Measurements from ENCODE around the gene ZNF276. TPM values are rescaled to one million over a fixed set of nuclear protein-coding genes. Genes with fewer than 3 reads are reported as not detected.

Gene ZNF276
- total RNA-seq, 1 donor from 2014 or later, result 28.0 TPM

DNA sequence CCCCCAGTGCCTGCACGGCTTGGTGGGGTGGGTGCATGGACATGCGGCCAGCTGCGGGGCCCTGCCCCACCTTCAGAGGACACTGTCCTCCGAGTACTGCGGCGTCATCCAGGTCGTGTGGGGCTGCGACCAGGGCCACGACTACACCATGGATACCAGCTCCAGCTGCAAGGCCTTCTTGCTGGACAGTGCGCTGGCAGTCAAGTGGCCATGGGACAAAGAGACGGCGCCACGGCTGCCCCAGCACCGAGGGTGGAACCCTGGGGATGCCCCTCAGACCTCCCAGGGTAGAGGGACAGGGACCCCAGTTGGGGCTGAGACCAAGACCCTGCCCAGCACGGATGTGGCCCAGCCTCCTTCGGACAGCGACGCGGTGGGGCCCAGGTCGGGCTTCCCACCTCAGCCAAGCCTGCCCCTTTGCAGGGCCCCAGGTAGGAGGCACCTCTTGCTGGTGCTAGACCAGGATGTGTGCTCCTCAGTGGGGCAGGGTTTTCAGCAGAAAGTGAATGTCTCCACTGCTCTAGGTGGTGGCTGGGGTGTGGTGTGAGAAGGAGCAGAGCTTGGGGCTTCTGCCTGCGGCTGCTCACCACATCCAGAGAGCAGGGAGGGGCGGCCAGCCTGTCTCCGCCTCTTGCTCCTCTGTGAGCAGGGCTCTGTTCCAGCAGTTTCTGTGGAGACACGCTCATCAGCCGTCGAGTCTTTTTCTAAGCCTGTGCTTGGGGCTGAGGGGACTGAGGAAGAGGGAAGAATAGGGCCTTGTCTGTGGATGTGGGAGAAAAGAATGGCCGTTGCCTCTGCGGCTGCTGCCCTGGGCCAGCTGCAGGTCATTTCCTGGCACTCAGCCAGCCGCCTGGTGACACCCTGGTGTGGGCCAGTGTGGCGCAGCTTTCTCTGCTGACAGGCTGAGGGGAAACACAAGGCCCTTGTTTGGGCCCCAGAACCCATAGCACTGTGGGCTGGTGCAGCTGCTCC lies 2.2 kb downstream of the ZNF276 start:
- no peak for DNase-seq (ENCODE audit: extremely low spot score, unreplicated experiment)
- TF ChIP-seq, protein P1, sequence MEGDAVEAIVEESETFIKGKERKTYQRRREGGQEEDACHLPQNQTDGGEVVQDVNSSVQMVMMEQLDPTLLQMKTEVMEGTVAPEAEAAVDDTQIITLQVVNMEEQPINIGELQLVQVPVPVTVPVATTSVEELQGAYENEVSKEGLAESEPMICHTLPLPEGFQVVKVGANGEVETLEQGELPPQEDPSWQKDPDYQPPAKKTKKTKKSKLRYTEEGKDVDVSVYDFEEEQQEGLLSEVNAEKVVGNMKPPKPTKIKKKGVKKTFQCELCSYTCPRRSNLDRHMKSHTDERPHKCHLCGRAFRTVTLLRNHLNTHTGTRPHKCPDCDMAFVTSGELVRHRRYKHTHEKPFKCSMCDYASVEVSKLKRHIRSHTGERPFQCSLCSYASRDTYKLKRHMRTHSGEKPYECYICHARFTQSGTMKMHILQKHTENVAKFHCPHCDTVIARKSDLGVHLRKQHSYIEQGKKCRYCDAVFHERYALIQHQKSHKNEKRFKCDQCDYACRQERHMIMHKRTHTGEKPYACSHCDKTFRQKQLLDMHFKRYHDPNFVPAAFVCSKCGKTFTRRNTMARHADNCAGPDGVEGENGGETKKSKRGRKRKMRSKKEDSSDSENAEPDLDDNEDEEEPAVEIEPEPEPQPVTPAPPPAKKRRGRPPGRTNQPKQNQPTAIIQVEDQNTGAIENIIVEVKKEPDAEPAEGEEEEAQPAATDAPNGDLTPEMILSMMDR (conservative IDR thresholded peaks at IDR 0.05), result no peak
- Mint-ChIP-seq H3K27me3 (no peaks in the 10 kb centered on the region), H3K4me1 (ENCODE audit: unreplicated experiment) (peaks cover 12% of the 10 kb centered on the region), H3K36me3 (peaks cover 7% of the 10 kb centered on the region), H3K9me3 (no peaks in the 10 kb centered on the region), H3K4me3 (peak overlapping the region; percentile 79), H3K27ac (no peak overlapping the region)

DNA sequence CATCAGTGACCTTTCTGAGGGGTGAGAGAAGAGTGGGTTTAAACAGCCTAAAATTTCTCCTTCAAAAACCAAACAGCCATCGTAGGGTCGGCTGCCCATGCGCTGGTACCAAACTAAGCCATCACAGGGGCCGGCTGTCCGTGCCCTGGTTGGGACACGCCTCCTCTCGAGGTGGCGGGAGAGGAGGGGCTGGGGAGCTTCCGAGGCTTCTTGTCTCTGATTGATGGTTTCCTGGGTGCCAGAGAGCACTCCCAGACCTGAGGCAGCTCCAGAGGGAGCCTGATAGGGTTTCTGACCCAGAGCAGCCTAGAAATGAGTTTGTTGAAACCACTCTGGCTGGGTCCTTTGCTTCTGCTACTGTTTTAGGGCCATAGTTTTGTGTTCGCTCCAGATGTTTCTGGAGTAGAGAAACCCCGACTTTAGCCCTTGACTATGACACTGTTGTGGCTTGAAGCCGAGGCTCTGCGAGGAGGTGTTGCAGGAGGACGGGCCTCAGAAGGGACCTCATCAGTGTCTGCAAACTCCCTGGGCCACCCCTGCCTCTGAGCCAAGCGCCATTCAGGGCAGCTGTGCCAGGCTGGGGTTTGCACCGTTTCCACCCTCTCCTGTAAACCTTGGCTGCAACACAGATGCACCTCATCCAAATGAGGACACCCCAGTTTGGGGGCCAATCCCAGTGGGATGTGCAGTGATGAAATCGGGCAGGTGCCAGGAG lies 6.2 kb downstream of the ZNF276 start:
- DNase-seq (ENCODE audit: extremely low spot score, unreplicated experiment), result no peak
- no peak overlapping the region for H3K27ac Mint-ChIP-seq

DNA sequence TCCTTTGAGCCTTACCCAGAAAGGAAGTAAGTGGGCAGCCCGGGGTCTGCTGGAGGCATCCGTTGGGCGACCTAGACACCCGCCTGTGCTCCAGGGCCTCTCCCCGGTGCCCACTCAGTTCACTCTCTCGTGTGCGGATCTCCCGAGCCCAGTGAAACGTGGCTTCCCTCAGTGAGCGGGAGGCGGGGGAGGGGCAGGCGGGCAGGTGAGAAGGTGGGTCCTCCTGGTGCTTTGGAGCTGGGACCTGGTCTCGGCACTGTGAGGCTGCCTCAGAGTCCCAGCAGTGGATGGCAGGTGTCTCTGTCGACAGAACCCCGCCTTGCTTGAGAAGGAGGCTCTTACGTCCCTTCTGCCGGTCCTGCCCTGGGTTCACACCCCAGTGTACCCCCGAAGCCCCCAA lies 8.0 kb downstream of the ZNF276 start:
- Mint-ChIP-seq H3K4me3 (no peak overlapping the region), H3K36me3 (peaks cover 16% of the 10 kb centered on the region), H3K9me3 (no peaks in the 10 kb centered on the region), H3K27me3 (no peaks in the 10 kb centered on the region), H3K27ac (no peak overlapping the region), H3K4me1 (ENCODE audit: unreplicated experiment) (no peaks in the 10 kb centered on the region)
- TF ChIP-seq, protein P1 (conservative IDR thresholded peaks at IDR 0.05), result no peak
- DNase-seq (ENCODE audit: extremely low spot score, unreplicated experiment), result no peak

More for the DNA sequence above, 6.2 kb downstream of the ZNF276 start:
- Mint-ChIP-seq H3K4me1 (ENCODE audit: unreplicated experiment) (peaks cover 4% of the 10 kb centered on the region), H3K27me3 (no peaks in the 10 kb centered on the region), H3K36me3 (peaks cover 19% of the 10 kb centered on the region), H3K9me3 (no peaks in the 10 kb centered on the region), H3K4me3 (no peak overlapping the region)
- TF ChIP-seq, protein P1 (conservative IDR thresholded peaks at IDR 0.05), result no peak

DNA sequence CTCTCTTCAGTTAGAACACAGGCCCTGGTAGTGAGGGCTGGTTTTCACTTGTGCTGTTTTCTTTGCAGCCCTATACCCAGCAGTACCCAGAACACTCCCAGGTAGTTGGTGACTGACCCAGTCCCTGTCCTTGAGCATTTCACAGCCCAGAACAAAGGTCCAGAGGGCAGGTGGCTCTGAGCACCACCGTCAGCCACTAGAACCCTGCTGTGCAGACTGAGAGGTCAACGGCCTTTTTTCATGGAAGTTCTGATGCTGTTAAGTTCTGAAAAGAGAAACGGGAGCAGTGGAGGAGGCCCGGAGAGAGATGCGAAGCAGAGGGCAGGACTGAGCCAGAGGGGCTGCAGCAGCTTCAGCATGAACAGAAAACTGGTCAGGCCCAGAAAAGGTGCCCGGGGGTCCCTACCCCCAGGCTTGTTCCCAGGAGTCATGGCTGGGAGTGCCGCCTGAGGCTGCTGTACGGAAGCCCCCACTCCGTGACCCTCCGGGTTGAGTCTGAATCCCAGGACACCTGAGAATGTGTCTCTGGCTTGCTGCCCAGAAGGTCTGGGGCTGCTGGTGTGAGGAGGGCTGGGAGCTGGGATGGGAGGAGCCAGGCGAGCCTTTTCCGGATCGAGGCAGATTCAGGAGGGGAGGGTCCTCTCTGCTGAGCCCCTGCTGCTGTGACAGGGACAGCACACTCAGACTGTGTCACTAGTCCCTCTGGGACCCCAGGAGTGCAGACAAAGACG lies 8.7 kb downstream of the ZNF276 start:
- DNase-seq (ENCODE audit: extremely low spot score, unreplicated experiment), result no peak
- TF ChIP-seq, protein P1 (conservative IDR thresholded peaks at IDR 0.05), result no peak
- Mint-ChIP-seq H3K27me3 (no peaks in the 10 kb centered on the region), H3K4me3 (no peak overlapping the region), H3K27ac (peak overlapping the region; percentile 48), H3K9me3 (no peaks in the 10 kb centered on the region), H3K4me1 (ENCODE audit: unreplicated experiment) (no peaks in the 10 kb centered on the region), H3K36me3 (peaks cover 22% of the 10 kb centered on the region)

DNA sequence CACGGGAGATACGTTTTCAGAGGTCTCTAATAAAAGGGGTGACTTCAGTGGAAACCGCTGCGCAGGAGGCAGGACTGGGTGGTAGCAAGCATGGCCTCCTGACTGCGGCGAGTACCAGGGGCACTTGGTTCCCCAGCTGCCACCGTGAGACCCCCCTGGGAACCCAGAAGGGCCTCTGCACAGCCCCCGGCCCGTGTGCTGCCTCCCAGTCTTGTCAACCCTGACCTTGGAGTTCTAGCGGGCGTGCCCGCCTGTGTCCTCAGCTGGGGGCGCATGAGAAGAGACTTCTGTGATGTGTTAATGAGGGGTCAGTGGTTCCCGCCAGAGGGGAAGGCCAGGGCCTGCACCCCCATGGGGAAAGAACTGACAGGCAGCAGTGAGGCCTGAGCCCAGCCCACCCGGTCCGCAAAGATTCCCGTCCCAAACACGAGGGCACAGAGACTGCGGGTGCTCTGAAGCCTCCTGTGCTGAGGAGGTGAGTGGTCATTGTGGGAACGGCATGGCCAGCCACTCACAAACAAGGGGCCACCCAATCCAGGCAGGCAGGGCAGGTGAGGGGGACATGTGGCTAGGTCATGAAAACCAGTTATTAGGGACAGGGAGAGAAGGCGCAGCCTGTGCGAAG lies 9.4 kb downstream of the ZNF276 start:
- DNase-seq (ENCODE audit: extremely low spot score, unreplicated experiment), result no peak
- H3K4me1 Mint-ChIP-seq (ENCODE audit: unreplicated experiment), result no peaks in the 10 kb centered on the region
- H3K36me3 Mint-ChIP-seq, result peaks cover 22% of the 10 kb centered on the region
- H3K4me3 Mint-ChIP-seq, result no peak overlapping the region
- TF ChIP-seq, protein P1 (conservative IDR thresholded peaks at IDR 0.05), result no peak
- no peaks in the 10 kb centered on the region for H3K27me3 Mint-ChIP-seq
- no peaks in the 10 kb centered on the region for H3K9me3 Mint-ChIP-seq
- no peak overlapping the region for H3K27ac Mint-ChIP-seq

All from type B pancreatic cell (in vitro differentiated cells).